GM18520 (cell line): Measurements from ENCODE around the gene GMCL1.
A peak's percentile ranks its signal among the peaks of the same experiment; 100 is the strongest.
"Not testable (repeated sequence)": the region's sequence is repeated elsewhere in the genome, so short reads cannot be mapped to it uniquely, and the experiment has no call there.

Source experiments
- ATAC-seq: cut with Tn5 transposase; IDR thresholded peaks from one replicate; pipeline ENCODE4 v1.9.1; 2021; ENCODE audit not compliant: unreplicated experiment

Gene GMCL1

GRCh38 chr2:69805887-69806286 lies 23.6 kb upstream of the GMCL1 start:
- ATAC-seq = no peak

- no peak for ATAC-seq
Observed at GRCh38 chr2:69807821-69808540, 21.5 kb upstream of the GMCL1 start.

- ATAC-seq = no peak
Observed at GRCh38 chr2:69810550-69810949, 18.9 kb upstream of the GMCL1 start.

GRCh38 chr2:69811018-69811417 lies 18.4 kb upstream of the GMCL1 start:
- ATAC-seq = no peak

- no peak for ATAC-seq
Observed at GRCh38 chr2:69811591-69811990, 17.9 kb upstream of the GMCL1 start.

GRCh38 chr2:69815717-69816116 lies 13.7 kb upstream of the GMCL1 start:
- ATAC-seq = no peak

- ATAC-seq = no peak
Observed at GRCh38 chr2:69816923-69817542, 12.4 kb upstream of the GMCL1 start.

GRCh38 chr2:69817729-69818501 lies 11.5 kb upstream of the GMCL1 start:
- ATAC-seq = no peak

- ATAC-seq = no peak
Observed at GRCh38 chr2:69827796-69828540, 1.5 kb upstream of the GMCL1 start.

- no peak for ATAC-seq
Observed at GRCh38 chr2:69828938-69829255, 563 bp upstream of the GMCL1 start.

- ATAC-seq = peak; percentile 13
Observed at GRCh38 chr2:69830045-69830905, 815 bp downstream of the GMCL1 start.

GRCh38 chr2:69830906-69831241 lies 1.4 kb downstream of the GMCL1 start:
- not testable (repeated sequence) for ATAC-seq

GRCh38 chr2:69831354-69831905 lies 2.0 kb downstream of the GMCL1 start:
- no peak for ATAC-seq

- no peak for ATAC-seq
Observed at GRCh38 chr2:69833752-69834151, 4.3 kb downstream of the GMCL1 start.

- no peak for ATAC-seq
Observed at GRCh38 chr2:69835666-69836065, 6.2 kb downstream of the GMCL1 start.

- ATAC-seq = no peak
Observed at GRCh38 chr2:69836316-69836715, 6.9 kb downstream of the GMCL1 start.

- no peak for ATAC-seq
Observed at GRCh38 chr2:69837533-69837932, 8.1 kb downstream of the GMCL1 start.

GRCh38 chr2:69843993-69844392 lies 14.5 kb downstream of the GMCL1 start:
- no peak for ATAC-seq

GRCh38 chr2:69844560-69844959 lies 15.1 kb downstream of the GMCL1 start:
- no peak for ATAC-seq
